HG03196 (cell line): Measurements from ENCODE around the gene CPS1.

ENCODE experiments used
- ATAC-seq: cut with Tn5 transposase; IDR thresholded peaks from one replicate; pipeline ENCODE4 v1.9.1; 2021; ENCODE audit not compliant: unreplicated experiment

The CPS1 gene

GRCh38 chr2:210604666-210605065 lies 48.3 kb downstream of the CPS1 start:
- ATAC-seq = no peak

- ATAC-seq = no peak
These were observed 49.6 kb downstream of the CPS1 start for GRCh38 chr2:210606001-210606400.

DNA sequence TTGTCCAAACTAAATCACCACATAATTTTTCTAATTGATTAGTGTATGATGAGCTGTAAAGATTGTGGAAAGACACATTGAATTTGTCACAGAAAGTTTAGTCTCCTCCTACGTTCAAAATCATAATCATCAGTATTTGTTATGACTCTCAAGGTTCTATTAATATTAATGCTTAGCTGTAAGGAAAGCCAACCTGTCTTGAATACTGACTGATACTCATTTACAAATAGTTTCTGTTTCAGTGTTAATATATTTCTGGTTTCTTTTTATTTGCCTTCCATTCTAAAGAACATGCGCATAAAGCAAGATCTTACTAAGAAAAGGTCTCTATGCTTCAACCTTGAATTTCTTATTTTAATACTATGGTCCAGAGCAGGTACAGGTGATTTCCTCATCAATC lies 55.1 kb downstream of the CPS1 start:
- peak; percentile 70 for ATAC-seq

- no peak for ATAC-seq
These were observed 59.7 kb downstream of the CPS1 start for GRCh38 chr2:210616074-210616473.

- ATAC-seq = no peak
These were observed 60.9 kb downstream of the CPS1 start for GRCh38 chr2:210617318-210617717.

- ATAC-seq = no peak
These were observed 61.4 kb downstream of the CPS1 start for GRCh38 chr2:210617732-210618330.

GRCh38 chr2:210620456-210620855 lies 64.1 kb downstream of the CPS1 start:
- ATAC-seq = no peak

GRCh38 chr2:210623506-210623905 lies 67.1 kb downstream of the CPS1 start:
- ATAC-seq = no peak

DNA sequence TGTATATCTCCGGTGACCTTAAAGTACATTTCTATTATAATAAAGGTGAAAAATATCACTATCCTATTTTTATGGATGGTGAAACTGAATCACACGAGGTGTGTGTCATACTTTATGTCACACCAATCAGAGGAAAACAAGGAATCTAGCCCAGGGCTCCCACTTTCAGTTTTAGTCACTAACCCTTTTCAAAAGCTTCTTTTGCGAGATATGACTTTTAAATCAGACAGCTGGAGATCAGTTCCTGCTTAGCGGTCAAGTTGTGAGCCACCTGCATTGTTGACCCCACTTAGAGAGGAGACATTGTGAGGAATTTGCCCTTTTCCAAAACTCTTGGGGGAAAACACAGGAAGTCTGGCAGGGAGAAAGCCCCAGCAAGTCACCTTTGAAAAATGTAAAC lies 70.5 kb downstream of the CPS1 start:
- no peak for ATAC-seq

GRCh38 chr2:210630873-210631560 lies 74.6 kb downstream of the CPS1 start:
- no peak for ATAC-seq

DNA sequence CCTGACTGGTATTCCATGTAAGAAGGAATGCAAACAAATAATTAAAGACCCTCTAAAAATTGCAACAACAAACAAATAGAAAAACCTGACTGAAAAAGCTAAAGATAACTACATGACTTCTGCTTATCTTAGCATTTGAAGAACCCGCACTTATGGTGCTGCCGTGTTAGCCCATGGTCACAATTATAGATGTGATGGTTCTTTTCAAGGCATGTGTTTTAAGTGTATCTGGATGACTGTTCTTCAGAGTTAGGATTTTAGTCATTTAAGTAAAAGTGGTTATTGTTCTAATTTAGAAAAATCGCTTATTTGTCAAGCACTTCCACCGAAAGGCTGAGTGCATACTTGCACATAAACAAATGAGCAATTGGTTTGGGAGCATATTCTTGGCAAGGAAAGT lies 77.3 kb downstream of the CPS1 start:
- ATAC-seq = no peak

- no peak for ATAC-seq
These were observed 78.9 kb downstream of the CPS1 start for GRCh38 chr2:210635257-210635656.

- no peak for ATAC-seq
These were observed 85.9 kb downstream of the CPS1 start for GRCh38 chr2:210642333-210642732.

GRCh38 chr2:210647151-210647550 lies 90.8 kb downstream of the CPS1 start:
- ATAC-seq = no peak

DNA sequence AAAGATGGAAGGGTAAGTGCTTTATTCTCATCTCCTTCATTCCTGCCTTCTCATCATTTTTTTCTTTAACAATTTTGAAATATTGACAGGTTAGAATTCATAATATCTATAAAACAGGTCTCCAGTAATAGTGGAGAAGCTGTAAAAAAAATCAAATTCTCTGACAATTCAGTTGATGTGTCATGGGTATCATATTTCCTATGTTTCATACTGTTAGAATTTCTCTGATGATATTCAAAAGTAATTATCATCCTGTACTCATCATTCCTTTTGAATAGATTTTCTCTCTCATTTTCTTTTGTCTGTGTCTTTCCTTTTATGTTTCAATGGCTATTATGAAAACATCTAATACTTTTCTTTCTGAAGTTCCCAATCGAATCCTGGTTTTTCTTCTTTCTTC lies 97.7 kb downstream of the CPS1 start:
- ATAC-seq = no peak

DNA sequence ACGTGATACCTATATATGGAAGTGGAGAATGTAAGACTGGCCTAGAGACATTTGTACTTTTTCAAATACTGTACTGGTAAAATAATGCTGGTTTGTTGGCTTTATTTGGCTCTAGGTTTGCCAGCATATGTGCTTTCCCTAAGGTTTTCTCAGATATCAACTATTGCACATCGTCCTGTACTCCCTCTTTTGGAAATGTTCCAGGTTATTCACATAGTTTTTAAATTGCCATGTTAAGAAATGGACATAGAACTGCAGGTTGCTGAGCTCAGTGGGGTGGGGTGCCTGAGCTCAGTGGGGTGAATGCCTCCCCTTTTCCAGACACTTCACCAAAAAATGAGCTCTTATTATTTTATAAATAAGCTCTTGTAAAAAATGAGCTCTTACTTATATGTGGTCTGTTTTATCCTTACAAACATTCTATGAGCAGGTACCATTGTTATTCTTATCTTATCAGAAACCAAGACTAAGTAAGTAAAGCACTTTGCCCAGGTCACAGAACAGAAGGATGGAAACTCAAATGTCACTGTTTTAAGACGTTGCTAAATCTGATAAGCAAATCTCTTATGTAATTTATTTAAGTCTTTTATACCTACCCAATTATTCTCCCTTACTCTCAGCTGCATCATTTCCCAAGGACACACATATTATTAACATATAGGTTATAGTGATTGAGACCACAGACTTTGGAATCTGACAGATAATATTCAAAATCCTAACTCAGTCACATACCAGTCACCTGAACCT lies 99.0 kb downstream of the CPS1 start:
- no peak for ATAC-seq

GRCh38 chr2:210657874-210658273 lies 101.5 kb downstream of the CPS1 start:
- ATAC-seq = no peak

GRCh38 chr2:210660751-210661150 lies 104.4 kb downstream of the CPS1 start:
- ATAC-seq = no peak

DNA sequence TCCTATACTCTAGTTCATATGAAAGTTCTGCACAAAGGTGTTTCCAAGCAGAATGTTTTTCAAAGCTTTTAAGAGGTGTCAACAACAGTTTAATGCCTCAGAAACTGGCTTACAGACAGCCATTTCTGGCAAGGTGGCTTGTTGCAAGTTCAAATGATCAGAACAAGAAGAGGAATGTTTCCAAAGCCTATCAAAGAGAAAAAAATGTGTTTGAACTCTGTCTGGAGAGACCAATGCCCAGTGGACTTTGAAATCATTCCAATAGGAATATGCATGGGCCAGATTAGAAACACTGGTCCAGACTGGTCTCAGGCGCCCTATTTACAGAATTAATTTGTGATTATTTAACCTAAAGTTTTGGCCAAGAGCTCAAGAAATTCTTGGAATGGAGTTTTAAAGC lies 106.2 kb downstream of the CPS1 start:
- ATAC-seq = no peak

DNA sequence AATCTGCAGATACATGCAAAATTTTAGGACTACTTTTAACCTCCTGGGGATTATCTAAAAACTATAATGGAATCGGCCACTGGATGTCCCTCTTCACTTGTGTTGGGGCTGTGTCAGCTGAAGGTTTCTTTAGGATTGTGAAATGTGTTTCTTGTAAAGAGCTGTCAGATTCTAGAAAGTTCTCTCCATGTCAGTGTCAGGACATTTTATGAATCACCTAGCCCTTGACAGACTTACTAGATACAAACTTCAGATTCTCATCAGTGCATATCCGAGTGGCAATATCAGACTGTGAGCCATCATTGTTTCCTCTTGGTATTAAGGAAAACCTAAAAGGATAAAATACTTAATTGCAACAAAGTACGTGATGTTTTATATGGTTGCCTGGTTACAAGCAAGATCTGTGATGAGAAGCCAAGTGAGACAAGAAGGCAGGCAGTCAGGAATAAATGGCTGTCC lies 107.3 kb downstream of the CPS1 start:
- ATAC-seq = no peak

DNA sequence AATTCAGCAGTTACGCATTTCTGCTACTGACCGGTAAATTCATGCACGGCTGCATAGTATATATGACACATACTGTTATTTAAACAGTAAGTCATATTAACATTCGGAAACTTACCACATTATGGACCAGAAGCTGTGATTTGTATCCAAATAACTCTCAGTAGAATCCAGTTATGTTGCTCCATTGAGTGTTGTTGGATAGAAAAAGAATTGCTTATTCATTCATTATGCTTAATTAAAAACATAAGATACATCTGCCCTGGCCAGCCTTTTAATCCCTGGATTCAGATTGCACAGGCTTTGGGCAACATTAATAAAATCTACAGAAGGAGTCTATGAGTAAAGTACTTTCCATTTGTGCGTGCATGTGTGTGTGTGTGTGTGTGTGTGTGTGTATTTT lies 111.3 kb downstream of the CPS1 start:
- ATAC-seq = no peak

DNA sequence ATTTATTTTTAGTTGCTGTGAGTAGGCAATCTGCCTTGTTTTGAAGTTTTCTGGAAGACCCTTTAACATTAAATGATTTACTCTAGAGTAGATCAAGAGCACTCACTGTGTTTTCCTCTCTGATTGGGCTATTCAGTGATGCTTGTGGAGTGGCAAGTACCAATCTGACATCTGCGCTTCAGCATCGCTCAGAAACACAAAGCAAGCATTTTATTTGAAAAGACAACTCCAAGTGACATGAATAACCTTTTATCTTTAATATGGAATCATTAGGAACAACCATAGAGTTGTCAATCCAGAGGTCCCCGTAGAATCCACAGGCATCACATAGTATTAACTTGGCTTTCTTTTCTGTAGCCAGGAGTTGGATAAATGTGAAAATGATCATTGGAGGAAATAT lies 114.7 kb downstream of the CPS1 start:
- ATAC-seq = no peak
